ENCODE data around the gene FN3KRP.
"Not testable (repeated sequence)": the region's sequence is repeated elsewhere in the genome, so short reads cannot be mapped to it uniquely, and the experiment has no call there.

Gene FN3KRP

DNA sequence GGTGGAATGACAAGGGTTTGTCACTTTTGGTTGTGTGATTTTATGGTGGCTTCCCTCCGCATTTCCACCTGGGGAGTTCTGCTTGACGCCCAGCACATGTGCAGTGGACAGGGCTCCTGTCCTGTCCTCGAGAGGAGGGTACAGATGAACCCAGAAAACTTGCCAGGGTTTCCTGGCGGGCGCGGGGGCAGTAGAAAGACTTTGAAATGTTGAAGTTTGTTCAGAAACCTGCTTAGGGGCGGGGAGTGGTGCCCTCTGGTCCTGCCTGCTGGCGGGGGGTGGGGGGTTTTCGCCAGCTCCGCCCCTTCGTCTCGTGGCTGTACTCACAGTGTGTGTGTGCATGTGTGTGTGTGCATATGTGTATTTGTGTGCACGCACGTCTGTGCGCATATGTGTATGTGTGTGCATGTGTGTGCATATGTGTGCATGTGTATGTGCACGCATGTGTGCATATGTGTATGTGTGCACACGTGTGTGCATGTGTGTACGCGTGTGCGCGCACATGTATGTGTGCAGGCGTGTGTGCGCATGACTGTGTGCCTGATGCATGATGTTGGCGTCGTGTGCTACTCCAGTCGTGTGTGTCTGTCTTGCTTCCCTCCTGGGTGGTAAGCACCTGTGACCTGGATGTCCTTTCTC is 6.8 kb downstream of the FN3KRP start:
- Histone ChIP-seq H3K4me1 (ENCODE audit: control insufficient read depth, insufficient read depth, low read length) (no peaks in the 10 kb centered on the region), H3K36me3 (ENCODE audit: control insufficient read depth, insufficient read depth, low read length) (peaks cover 23% of the 10 kb centered on the region), H3K27me3 (ENCODE audit: control insufficient read depth, insufficient read depth, low read length) (no peaks in the 10 kb centered on the region), H3K4me3 (ENCODE audit: low read length) (no peak overlapping the region), H3K27ac (ENCODE audit: low read depth, low read length) (no peak overlapping the region), H3K9ac (ENCODE audit: low read length) (no peak overlapping the region)

DNA sequence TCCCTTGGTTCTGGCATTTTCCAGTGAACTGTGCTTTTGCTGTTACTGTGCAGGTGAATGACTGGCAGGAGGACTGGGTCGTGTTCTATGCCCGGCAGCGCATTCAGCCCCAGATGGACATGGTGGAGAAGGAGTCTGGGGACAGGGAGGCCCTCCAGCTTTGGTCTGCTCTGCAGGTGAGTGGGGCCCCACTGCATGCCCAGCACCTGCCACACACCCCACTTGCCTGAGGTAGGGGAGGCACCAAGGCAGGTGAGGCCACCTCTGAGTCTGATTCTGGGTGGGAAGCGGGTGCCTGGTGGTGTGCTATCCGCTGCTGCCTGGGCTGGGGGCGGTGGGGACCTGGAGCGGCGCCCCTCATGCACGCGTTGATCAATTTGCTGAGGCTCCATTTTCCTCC is 9.9 kb downstream of the FN3KRP start:
- no peak overlapping the region for H3K9ac ChIP-seq (ENCODE audit: low read length)
- peaks cover 14% of the 10 kb centered on the region for H3K36me3 ChIP-seq (ENCODE audit: control insufficient read depth, insufficient read depth, low read length)
- H3K27ac ChIP-seq (ENCODE audit: low read depth, low read length): no peak overlapping the region
- H3K4me1 ChIP-seq (ENCODE audit: control insufficient read depth, insufficient read depth, low read length): no peaks in the 10 kb centered on the region
- no peaks in the 10 kb centered on the region for H3K27me3 ChIP-seq (ENCODE audit: control insufficient read depth, insufficient read depth, low read length)
- H3K4me3 ChIP-seq (ENCODE audit: low read length): no peak overlapping the region

DNA sequence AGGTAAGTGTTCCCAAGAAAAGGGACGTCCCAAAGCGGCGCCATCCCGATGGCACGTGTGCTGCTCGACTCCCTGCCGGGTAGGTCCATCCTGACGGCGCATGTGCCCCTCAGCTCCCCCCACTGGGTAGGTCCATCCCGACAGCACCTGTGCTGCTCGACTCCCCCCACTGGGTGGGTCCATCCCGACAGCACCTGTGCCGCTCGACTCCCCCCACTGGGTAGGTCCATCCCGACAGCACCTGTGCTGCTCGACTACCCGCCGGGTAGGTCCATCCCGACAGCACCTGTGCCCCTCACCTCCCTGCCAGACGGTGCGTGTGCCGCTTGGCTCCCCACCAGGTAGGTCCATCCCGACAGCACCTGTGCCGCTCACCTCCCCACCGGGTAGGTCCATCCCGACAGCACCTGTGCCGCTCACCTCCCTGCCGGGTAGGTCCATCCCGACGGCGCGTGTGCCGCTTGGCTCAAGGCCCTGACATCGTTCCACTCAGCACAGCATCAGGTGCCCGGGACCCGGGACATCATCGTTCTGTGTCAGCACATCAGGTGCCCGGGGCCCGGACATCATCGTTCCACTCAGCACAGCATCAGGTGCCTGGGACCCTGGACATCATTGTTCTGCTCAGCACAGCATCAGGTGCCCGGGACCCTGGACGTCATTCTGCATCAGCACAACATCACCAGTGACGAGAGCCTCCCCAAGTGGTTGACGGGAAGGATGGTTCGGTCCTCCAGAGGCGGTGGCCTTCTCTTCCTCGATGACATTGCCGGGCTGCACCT is 13.2 kb downstream of the FN3KRP start:
- peaks cover 11% of the 10 kb centered on the region for H3K36me3 ChIP-seq (ENCODE audit: control insufficient read depth, insufficient read depth, low read length)

DNA sequence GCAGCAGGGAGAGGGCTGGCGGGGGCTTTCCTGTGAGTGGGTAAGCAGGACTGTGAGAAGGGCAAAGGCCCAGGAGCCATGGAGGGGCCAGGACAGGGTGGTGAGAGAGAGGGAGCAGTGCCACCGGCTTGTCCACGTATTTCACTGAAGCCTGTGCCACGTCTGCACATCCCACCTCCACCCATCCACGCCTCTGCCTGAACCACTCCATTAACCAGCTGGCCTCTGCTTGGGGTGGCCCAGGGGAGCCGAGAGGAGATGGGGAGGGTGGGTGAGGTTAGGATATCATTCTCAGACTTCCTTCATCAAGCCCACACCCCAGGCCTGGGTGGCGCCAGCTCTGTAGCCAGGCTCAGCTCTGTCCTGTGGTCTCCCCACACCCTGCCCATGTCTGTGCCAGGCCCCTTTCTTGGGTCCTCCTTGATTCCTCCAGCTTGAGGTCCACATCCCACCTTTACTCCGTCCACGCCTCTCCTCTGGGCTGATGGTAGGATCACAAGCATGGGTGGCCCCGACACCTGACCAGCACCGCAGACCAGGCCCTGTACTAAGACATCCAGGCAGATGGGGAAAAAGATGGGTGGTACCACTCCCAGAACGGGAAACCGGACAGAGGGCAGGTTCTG is 15.7 kb downstream of the FN3KRP start:
- Histone ChIP-seq H3K4me1 (ENCODE audit: control insufficient read depth, insufficient read depth, low read length) (peaks cover 3% of the 10 kb centered on the region), H3K36me3 (ENCODE audit: control insufficient read depth, insufficient read depth, low read length) (no peaks in the 10 kb centered on the region), H3K27ac (ENCODE audit: low read depth, low read length) (no peak overlapping the region), H3K9ac (ENCODE audit: low read length) (no peak overlapping the region), H3K4me3 (ENCODE audit: low read length) (no peak overlapping the region), H3K27me3 (ENCODE audit: control insufficient read depth, insufficient read depth, low read length) (no peaks in the 10 kb centered on the region)

More for the DNA sequence above, 13.2 kb downstream of the FN3KRP start:
- H3K27me3 ChIP-seq (ENCODE audit: control insufficient read depth, insufficient read depth, low read length): no peaks in the 10 kb centered on the region
- no peak overlapping the region for H3K4me3 ChIP-seq (ENCODE audit: low read length)
- no peaks in the 10 kb centered on the region for H3K4me1 ChIP-seq (ENCODE audit: control insufficient read depth, insufficient read depth, low read length)
- H3K9ac ChIP-seq (ENCODE audit: low read length): no peak overlapping the region
- H3K27ac ChIP-seq (ENCODE audit: low read depth, low read length): no peak overlapping the region

DNA sequence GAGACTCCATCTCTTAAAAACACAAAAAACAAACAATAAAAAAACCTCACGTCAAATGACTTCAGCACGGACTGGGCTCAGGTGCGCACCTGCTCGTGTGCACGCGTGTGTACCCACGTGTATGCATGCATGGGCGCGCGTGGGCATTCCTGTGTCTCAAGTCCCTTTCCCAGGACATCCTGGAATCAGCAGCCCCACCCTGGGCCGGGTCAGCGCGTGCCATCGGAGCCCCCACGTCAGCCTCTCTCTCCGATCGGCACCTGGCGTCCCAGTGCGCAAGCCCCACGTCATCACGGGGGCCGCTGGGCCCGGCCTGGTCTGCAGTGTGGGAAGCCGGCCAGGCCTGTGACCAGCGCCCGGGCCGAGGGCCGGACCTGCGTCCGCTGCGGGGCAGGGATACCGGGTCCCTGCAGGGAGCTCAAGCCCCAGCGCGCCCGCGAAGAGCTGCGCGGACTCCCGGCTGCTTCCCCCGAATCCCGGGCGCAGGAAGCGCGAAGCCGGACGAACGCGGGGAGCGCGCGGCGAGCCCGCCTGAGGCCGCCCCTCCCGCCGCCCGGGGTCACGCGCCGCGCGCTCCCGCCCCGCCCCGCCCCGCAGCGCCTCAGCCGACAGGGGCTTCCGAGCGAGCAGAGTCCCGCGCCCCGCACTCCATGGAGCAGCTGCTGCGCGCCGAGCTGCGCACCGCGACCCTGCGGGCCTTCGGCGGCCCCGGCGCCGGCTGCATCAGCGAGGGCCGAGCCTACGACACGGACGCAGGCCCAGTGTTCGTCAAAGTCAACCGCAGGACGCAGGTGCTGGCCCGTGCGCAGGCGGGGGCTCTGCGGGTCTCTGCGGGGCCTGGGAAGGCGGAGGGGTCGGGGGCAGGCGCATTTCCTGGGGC is 18.7 kb downstream of the FN3KRP start, which contains the start of gene FN3K:
Gene FN3K (plus strand): TSS at position 629 of the 880 bp plus-strand sequence. CDS start 22 bp downstream, at position 651.
- Histone ChIP-seq H3K9ac (ENCODE audit: low read length) (peak within 1 kb of the TSS; percentile 68), H3K36me3 (ENCODE audit: control insufficient read depth, insufficient read depth, low read length) (peaks cover 2% of the 10 kb centered on the region), H3K4me1 (ENCODE audit: control insufficient read depth, insufficient read depth, low read length) (peaks cover 3% of the 10 kb centered on the region), H3K4me3 (ENCODE audit: low read length) (peak within 1 kb of the TSS; percentile 86), H3K27me3 (ENCODE audit: control insufficient read depth, insufficient read depth, low read length) (no peaks in the 10 kb centered on the region), H3K27ac (ENCODE audit: low read depth, low read length) (peak within 1 kb of the TSS; percentile 80)

DNA sequence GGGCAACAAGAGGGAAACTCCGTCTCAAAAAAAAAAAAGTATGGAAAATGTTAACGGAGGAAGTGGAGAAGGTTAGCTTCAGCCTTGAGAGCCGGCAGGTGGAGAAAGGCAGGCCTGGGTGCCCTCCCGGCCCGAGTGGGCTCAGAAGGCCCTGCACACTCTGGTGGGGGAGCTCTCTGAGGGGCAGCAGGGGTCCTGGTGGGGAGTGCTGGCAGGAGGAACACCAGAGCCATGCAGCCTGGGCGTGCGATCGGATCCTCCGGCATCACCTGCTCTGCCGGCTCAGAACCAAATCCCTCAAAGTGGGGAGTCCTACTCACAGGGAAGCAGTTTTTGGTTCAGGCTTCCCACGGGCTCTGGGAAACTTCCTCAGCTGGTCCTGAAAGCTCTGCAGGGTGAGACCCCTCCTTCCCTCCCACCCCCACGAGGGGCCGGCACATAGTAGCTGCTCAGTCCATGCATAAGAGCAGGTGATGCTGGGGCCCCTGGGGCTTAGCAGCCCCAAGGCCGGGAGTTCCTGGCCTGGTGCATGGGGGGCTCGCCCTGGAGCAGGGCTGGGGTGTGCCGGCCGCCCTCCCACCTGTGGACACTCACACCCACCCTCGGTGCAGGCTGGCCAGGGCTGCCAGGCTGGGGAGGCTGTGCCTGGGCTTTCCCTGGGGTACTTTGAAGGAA is 20.1 kb downstream of the FN3KRP start:
- H3K4me1 ChIP-seq (ENCODE audit: control insufficient read depth, insufficient read depth, low read length): peaks cover 3% of the 10 kb centered on the region
- H3K36me3 ChIP-seq (ENCODE audit: control insufficient read depth, insufficient read depth, low read length): peaks cover 14% of the 10 kb centered on the region
- no peaks in the 10 kb centered on the region for H3K27me3 ChIP-seq (ENCODE audit: control insufficient read depth, insufficient read depth, low read length)
- no peak overlapping the region for H3K27ac ChIP-seq (ENCODE audit: low read depth, low read length)
- peak overlapping the region; percentile 86 for H3K4me3 ChIP-seq (ENCODE audit: low read length)
- H3K9ac ChIP-seq (ENCODE audit: low read length): no peak overlapping the region

DNA sequence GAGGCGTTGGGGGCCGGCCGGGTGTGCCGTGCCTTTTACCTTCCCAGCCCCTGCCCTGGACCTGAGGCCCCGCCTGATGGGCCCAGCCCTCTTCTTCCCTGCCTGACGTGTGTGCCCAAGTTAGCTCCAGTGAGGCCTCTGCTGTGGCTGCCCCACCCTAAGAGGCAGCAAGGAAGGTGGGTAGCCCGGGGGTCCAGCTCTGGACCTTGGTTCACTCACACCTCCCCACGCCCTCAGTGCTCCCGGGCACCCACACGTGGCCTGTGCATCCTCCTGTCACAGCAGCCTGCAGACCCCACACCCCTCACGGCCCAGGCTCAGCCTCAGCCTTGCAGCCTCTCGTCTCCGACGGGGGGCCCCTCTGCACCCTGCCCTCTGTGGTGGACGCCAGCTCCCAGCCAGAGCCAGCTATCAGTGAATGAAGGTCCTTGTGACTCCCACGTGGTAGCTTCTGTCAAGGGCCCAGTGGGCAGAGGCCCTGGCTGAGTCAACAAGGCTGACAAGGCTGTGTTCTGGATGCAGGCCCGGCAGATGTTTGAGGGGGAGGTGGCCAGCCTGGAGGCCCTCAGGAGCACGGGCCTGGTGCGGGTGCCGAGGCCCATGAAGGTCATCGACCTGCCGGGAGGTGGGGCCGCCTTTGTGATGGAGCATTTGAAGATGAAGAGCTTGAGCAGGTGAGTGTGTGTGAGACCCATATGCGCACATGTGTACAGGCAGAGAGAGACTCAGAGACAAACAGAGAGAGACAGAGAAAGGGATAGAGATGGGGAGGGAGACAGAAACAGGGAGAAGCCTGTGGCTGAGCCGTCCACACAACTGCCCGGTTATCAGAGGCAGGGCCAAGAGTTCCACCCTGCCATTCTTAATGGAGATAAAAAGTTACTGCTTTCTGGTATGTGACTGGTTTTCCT is 21.7 kb downstream of the FN3KRP start:
- no peaks in the 10 kb centered on the region for H3K27me3 ChIP-seq (ENCODE audit: control insufficient read depth, insufficient read depth, low read length)
- no peak overlapping the region for H3K9ac ChIP-seq (ENCODE audit: low read length)
- H3K4me1 ChIP-seq (ENCODE audit: control insufficient read depth, insufficient read depth, low read length): peaks cover 3% of the 10 kb centered on the region
- H3K36me3 ChIP-seq (ENCODE audit: control insufficient read depth, insufficient read depth, low read length): peaks cover 16% of the 10 kb centered on the region
- no peak overlapping the region for H3K4me3 ChIP-seq (ENCODE audit: low read length)
- no peak overlapping the region for H3K27ac ChIP-seq (ENCODE audit: low read depth, low read length)

DNA sequence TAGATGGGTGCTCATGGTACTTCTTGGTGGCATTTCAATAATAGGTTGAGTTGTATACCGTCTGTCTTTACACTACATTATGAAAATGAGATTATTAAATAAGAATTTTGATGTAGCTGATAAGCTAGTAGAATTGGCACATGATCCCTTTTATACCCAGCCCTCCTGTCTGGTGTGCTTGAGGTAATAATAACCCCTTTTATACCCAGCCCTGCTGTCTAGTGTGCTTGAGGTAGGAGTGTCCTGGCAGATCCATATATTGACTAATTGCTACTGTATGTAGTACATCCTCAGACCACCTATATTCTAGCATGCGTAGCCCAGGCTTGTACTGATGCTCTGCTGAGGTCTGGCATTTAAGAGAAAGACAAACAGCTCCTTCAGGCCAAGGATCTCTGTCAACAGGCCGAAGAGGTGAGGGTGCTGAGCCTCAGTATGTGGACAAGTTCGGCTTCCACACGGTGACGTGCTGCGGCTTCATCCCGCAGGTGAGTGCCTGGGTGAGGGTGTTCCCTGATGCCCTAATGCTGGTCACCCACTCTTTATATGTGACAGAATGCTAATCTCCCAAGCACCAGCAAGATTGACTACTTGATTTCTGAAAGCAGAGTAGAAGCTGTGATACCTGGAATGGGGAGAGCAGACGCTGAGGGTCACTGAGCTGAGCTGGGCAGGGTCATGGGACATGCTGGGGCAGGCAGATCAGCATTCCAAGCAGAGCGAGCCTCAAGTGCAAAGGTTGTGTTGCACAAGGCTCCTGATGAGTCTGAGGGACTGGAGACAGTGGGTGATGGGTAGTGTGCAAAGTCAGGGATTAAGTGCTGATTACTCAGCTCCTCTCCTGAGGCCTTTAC is 24.6 kb downstream of the FN3KRP start:
- H3K4me1 ChIP-seq (ENCODE audit: control insufficient read depth, insufficient read depth, low read length): peaks cover 3% of the 10 kb centered on the region
- H3K27ac ChIP-seq (ENCODE audit: low read depth, low read length): no peak overlapping the region
- H3K4me3 ChIP-seq (ENCODE audit: low read length): no peak overlapping the region
- H3K9ac ChIP-seq (ENCODE audit: low read length): no peak overlapping the region
- no peaks in the 10 kb centered on the region for H3K27me3 ChIP-seq (ENCODE audit: control insufficient read depth, insufficient read depth, low read length)
- H3K36me3 ChIP-seq (ENCODE audit: control insufficient read depth, insufficient read depth, low read length): peaks cover 18% of the 10 kb centered on the region

DNA sequence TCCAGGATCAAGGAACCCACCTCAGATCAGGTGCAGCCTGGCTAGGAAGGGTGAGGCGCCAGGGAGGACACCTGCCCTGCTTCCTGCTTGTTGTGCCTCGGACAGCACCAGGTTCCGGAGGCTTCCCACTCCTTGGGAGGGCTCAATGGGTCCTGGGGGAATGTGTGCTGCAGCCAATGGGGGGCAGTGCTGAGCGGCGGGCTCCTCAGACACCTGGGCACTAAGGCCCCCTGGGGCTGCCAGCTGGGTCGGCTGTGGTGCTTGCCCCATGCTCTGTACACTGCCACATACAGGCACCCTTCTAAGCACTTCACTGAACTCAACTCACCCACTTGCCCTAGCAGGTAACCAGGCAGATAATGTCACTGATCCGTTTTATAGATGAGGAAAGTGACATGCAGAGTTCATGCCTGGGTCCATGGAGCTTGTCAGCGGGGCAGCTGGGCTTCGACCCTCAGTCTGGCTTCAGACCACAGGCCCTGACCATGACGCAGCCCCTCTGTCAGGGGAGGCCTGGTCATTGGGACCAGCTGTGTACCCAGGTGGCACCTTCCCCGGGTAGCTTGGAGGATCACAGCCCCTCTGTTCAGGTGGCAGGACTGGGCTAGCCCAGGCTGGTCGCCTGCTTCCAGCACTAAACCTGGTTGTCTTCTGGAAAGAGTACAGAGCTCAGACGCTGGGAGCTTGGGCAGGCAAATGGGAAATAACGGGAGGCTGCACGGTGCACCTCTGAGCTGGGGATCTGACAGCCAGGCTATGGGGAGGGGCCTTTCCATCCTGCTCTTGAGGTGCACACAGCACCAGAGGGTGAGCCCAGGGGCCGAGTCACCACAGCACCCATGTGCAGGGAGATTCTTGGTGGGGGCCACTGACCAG is 27.1 kb downstream of the FN3KRP start:
- no peak overlapping the region for H3K4me3 ChIP-seq (ENCODE audit: low read length)
- no peak overlapping the region for H3K9ac ChIP-seq (ENCODE audit: low read length)
- no peaks in the 10 kb centered on the region for H3K4me1 ChIP-seq (ENCODE audit: control insufficient read depth, insufficient read depth, low read length)
- H3K27ac ChIP-seq (ENCODE audit: low read depth, low read length): no peak overlapping the region
- H3K36me3 ChIP-seq (ENCODE audit: control insufficient read depth, insufficient read depth, low read length): peaks cover 18% of the 10 kb centered on the region
- no peaks in the 10 kb centered on the region for H3K27me3 ChIP-seq (ENCODE audit: control insufficient read depth, insufficient read depth, low read length)

DNA sequence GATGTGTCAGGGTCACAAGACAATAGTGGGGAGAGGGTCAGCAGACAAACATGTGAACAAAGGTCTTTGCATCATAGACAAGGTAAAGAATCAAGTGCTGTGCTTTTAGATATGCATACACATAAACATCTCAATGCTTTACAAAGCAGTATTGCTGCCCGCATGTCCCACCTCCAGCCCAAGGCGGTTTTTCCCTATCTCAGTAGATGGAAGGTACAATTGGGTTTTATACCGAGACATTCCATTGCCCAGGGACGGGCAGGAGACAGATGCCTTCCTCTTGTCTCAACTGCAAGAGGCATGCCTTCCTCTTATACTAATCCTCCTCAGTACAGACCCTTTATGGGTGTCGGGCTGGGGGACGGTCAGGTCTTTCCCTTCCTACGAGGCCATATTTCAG is 28.2 kb downstream of the FN3KRP start:
- peaks cover 18% of the 10 kb centered on the region for H3K36me3 ChIP-seq (ENCODE audit: control insufficient read depth, insufficient read depth, low read length)
- not testable (repeated sequence) for H3K27ac ChIP-seq (ENCODE audit: low read depth, low read length); H3K27me3 ChIP-seq (ENCODE audit: control insufficient read depth, insufficient read depth, low read length); H3K4me3 ChIP-seq (ENCODE audit: low read length); H3K9ac ChIP-seq (ENCODE audit: low read length); H3K4me1 ChIP-seq (ENCODE audit: control insufficient read depth, insufficient read depth, low read length)

Data from rectal smooth muscle tissue (tissue), 1 donor.